Measurements from ENCODE around the gene TUBA4A.

DNA sequence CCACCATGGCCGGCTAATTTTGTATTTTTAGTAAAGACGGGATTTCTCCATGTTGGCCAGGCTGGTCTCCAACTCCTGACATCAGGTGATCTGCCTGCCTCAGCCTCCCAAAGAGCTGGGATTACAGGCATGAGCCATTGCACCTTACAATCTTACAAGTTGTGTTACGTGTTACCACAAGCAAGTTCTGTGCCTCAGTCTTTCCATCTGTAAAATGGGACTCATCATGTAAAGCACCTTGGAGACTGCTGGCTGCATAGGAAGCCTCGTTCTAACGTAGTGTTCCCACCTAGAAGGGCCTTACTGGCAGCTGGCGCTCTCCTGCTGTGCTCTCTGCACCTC is 35.4 kb upstream of the TUBA4A start:
- TF ChIP-seq NFE2L1 (CRISPR knock-in tag; IDR thresholded peaks at IDR 0.05) (no peak), FOXJ3 (CRISPR knock-in tag; IDR thresholded peaks at IDR 0.05; ENCODE audit: borderline replicate concordance) (no peak), JUN (CRISPR knock-in tag; IDR thresholded peaks at IDR 0.05) (no peak), ELF4 (CRISPR knock-in tag; IDR thresholded peaks at IDR 0.05; ENCODE audit: low read depth) (no peak), SP1 (CRISPR knock-in tag; conservative IDR thresholded peaks at IDR 0.05) (no peak), HMGA2 (CRISPR knock-in tag; IDR thresholded peaks at IDR 0.05) (no peak), ESRRA (CRISPR knock-in tag; IDR thresholded peaks at IDR 0.05; ENCODE audit: borderline replicate concordance) (no peak), FOXK1 (CRISPR knock-in tag; IDR thresholded peaks at IDR 0.05) (no peak)
- TF ChIP-seq, protein P1, sequence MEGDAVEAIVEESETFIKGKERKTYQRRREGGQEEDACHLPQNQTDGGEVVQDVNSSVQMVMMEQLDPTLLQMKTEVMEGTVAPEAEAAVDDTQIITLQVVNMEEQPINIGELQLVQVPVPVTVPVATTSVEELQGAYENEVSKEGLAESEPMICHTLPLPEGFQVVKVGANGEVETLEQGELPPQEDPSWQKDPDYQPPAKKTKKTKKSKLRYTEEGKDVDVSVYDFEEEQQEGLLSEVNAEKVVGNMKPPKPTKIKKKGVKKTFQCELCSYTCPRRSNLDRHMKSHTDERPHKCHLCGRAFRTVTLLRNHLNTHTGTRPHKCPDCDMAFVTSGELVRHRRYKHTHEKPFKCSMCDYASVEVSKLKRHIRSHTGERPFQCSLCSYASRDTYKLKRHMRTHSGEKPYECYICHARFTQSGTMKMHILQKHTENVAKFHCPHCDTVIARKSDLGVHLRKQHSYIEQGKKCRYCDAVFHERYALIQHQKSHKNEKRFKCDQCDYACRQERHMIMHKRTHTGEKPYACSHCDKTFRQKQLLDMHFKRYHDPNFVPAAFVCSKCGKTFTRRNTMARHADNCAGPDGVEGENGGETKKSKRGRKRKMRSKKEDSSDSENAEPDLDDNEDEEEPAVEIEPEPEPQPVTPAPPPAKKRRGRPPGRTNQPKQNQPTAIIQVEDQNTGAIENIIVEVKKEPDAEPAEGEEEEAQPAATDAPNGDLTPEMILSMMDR (IDR thresholded peaks at IDR 0.05), result no peak
- TF ChIP-seq, protein P2, sequence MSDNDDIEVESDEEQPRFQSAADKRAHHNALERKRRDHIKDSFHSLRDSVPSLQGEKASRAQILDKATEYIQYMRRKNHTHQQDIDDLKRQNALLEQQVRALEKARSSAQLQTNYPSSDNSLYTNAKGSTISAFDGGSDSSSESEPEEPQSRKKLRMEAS (CRISPR knock-in tag; IDR thresholded peaks at IDR 0.05), result no peak
- TF ChIP-seq, protein P3, sequence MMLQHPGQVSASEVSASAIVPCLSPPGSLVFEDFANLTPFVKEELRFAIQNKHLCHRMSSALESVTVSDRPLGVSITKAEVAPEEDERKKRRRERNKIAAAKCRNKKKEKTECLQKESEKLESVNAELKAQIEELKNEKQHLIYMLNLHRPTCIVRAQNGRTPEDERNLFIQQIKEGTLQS (CRISPR knock-in tag; conservative IDR thresholded peaks at IDR 0.05), result no peak
- TF ChIP-seq, protein P4, sequence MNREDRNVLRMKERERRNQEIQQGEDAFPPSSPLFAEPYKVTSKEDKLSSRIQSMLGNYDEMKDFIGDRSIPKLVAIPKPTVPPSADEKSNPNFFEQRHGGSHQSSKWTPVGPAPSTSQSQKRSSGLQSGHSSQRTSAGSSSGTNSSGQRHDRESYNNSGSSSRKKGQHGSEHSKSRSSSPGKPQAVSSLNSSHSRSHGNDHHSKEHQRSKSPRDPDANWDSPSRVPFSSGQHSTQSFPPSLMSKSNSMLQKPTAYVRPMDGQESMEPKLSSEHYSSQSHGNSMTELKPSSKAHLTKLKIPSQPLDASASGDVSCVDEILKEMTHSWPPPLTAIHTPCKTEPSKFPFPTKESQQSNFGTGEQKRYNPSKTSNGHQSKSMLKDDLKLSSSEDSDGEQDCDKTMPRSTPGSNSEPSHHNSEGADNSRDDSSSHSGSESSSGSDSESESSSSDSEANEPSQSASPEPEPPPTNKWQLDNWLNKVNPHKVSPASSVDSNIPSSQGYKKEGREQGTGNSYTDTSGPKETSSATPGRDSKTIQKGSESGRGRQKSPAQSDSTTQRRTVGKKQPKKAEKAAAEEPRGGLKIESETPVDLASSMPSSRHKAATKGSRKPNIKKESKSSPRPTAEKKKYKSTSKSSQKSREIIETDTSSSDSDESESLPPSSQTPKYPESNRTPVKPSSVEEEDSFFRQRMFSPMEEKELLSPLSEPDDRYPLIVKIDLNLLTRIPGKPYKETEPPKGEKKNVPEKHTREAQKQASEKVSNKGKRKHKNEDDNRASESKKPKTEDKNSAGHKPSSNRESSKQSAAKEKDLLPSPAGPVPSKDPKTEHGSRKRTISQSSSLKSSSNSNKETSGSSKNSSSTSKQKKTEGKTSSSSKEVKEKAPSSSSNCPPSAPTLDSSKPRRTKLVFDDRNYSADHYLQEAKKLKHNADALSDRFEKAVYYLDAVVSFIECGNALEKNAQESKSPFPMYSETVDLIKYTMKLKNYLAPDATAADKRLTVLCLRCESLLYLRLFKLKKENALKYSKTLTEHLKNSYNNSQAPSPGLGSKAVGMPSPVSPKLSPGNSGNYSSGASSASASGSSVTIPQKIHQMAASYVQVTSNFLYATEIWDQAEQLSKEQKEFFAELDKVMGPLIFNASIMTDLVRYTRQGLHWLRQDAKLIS (CRISPR knock-in tag; IDR thresholded peaks at IDR 0.05; ENCODE audit: borderline replicate concordance), result no peak

Measured in WTC11 (cell line).